PC-3 (cell line): ENCODE measurements around the gene PACS1.

Experiments used
- EZH2phosphoT487 ChIP-seq: fragments of 300-600 bp; sonication (generic); IDR thresholded peaks from 2 replicates; pipeline ENCODE4 v1.6.1; 2018; ENCODE audit warnings: mild to moderate bottlenecking, antibody characterized with exemption, low read length, borderline replicate concordance
- TF ChIP-seq, protein P1 (sequence below): fragments of 300-600 bp; sonication (generic); conservative IDR thresholded peaks from 2 replicates; pipeline ENCODE4 v1.5.1; 2017; ENCODE audit warnings: antibody characterized with exemption, low read depth, mild to moderate bottlenecking, low read length

DNA sequence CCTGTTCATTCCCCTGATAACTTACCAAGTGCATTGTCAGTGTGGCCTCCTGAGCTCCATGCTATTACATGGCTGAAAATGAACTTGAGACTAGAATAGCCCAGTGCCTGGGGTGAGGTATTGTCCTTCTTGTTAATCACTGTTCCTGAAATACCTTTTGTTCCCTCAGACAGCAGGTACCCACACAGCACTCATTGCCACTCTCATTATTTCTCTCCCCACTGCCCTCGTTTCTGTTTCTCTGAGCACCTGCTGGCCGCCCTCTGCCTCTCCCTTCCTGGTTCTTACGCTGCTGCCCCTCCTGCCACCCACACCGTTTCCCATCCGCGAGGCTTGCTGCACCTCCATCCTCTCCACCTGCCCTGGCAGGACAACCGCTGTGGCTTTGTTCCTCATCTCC, 161.5 kb downstream of the PACS1 start:
- TF ChIP-seq, protein P1, sequence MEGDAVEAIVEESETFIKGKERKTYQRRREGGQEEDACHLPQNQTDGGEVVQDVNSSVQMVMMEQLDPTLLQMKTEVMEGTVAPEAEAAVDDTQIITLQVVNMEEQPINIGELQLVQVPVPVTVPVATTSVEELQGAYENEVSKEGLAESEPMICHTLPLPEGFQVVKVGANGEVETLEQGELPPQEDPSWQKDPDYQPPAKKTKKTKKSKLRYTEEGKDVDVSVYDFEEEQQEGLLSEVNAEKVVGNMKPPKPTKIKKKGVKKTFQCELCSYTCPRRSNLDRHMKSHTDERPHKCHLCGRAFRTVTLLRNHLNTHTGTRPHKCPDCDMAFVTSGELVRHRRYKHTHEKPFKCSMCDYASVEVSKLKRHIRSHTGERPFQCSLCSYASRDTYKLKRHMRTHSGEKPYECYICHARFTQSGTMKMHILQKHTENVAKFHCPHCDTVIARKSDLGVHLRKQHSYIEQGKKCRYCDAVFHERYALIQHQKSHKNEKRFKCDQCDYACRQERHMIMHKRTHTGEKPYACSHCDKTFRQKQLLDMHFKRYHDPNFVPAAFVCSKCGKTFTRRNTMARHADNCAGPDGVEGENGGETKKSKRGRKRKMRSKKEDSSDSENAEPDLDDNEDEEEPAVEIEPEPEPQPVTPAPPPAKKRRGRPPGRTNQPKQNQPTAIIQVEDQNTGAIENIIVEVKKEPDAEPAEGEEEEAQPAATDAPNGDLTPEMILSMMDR: no peak
- TF ChIP-seq EZH2phosphoT487: no peak
